Jurkat, Clone E6-1 (cell line): ENCODE results near the gene CD248.
"Not testable (repeated sequence)": the region's sequence is repeated elsewhere in the genome, so short reads cannot be mapped to it uniquely, and the experiment has no call there.

ENCODE experiments used
- DNase-seq: peaks from one replicate; pipeline ENCODE4 v3.0.0-alpha.2; 2011; ENCODE audit warnings: low read depth, low spot score
- H3K4me3 ChIP-seq: 2 replicates; pipeline ENCODE4 v1.5.1; 2011; ENCODE audit warnings: mild to moderate bottlenecking, low read length, control low read depth, moderate library complexity

Gene CD248

DNA sequence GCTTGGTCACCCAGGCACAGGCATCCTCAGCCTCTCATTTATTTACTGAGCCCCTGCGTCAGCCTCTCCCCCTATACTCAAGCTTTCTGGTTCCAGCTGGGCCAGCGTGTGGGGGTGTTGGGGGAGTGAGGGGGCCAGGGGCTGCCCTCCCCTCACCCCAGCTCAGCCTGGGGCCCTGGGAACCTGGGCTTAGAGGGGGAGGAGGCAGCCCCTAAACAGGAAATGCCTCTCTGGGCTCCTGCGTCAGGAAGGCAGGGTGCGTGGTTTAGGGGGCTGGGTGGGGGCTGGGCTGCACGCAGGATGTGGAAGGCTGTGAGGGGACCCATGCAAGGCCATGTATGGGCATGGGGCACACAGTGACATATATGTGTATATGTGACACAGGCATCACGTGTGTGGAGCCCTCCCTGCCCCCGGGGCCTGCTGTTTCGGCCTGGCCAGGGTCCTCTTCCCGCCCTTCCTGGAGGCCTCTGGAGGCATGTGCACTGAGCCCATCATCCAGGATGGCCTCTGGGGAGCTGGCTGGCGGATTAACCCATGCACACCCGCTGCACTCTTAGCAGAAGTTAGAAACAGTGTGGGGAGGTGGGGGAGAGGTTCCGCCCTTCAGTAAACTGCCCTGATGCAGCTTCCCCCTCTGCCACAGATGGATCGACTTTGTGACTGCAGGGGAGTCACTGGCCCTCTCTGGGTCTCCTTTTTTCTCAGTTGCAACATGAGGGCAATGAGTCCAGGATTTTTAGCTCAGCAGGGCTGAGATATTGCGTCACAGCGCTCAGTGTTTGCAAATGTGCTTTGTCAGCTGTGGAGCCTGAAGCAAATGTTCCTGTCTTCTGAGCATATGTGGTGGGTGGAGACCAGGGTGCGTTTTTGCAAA is 1.1 kb upstream of the CD248 start:
- peak; percentile 94 for DNase-seq
- H3K4me3 ChIP-seq, result peak overlapping the region; percentile 41

DNA sequence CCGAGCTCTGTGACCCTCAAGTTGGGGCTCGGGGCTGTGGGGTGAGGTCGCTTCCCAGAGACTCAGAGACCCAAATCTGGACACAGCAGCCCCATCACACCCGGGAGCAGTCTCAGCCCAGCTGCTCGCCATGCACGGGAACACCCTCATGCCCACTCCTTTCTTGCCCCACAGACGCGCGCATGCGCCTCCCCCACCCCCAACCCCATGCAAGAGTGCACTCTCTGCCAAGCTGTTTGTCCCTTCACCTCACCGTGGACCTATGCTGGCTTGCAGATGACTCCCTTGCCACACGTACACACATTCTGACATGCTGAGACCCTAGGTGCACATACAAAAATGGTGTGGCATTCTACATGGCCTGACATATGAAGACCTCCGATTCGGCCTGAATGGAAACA is 478 bp upstream of the CD248 start:
- DNase-seq, result peak; percentile 55
- peak overlapping the region; percentile 41 for H3K4me3 ChIP-seq

DNA sequence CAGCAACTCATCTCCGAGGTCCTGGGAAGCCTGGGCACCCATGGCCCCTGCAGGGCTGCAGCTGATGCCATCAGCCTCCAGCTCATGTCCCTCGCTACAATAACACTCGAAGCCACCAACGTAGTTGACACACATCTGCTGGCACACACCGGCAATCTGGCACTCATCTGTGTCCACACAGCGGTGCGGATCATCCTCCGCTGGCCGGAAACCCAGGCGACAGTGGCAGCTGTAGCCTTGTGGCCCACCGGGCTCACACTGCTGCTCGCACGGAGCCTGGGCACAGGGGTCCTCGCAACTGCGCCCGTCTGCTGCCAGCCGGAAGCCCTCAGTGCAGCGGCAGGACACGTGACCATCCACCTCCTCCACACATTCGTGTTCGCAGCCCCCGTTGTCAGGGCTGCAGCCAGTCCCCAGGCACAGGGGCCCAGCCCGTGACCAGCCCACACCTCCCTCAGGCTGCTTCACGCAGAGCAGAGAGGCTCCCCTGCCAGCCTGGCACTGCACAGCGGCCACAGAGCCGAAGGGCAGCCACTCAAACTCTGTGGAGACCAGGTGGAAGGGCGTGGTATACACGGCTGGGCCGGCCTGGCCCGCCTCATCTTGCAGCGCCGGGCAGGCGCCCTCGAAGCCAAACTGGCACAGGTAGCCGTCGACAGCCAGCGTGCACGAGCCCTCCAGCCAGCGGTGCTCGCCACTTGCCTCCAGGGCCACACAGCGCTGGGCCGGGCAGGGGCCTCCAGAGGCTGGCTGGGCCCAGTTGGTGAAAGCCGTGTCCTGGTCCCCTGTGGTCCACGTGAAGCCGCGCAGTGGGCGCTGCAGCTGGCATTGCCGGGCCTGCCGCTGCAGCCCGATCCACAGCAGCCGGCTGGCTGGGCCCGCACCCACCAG is 678 bp downstream of the CD248 start:
- H3K4me3 ChIP-seq, result no peak overlapping the region
- no peak for DNase-seq

DNA sequence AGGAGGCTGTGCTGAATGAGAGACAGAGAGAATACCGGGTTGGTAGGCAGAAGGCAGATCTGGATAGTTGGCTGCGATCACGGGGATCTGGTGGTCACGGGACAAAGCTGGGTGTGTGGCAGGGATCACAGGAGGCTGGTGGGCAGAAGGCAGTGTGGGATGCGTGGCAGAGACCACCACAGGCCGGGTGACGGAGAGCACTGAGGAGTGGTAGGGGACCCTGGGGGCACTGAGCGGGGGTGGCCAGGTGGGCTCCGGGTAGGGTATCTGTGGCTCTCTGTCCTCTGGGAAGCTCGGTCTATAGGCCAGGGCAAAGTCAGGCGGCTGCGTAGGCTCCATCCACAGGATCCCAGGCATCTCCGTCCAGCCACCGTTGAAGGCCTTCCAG is 1.4 kb downstream of the CD248 start:
- H3K4me3 ChIP-seq, result no peak overlapping the region
- no peak for DNase-seq

DNA sequence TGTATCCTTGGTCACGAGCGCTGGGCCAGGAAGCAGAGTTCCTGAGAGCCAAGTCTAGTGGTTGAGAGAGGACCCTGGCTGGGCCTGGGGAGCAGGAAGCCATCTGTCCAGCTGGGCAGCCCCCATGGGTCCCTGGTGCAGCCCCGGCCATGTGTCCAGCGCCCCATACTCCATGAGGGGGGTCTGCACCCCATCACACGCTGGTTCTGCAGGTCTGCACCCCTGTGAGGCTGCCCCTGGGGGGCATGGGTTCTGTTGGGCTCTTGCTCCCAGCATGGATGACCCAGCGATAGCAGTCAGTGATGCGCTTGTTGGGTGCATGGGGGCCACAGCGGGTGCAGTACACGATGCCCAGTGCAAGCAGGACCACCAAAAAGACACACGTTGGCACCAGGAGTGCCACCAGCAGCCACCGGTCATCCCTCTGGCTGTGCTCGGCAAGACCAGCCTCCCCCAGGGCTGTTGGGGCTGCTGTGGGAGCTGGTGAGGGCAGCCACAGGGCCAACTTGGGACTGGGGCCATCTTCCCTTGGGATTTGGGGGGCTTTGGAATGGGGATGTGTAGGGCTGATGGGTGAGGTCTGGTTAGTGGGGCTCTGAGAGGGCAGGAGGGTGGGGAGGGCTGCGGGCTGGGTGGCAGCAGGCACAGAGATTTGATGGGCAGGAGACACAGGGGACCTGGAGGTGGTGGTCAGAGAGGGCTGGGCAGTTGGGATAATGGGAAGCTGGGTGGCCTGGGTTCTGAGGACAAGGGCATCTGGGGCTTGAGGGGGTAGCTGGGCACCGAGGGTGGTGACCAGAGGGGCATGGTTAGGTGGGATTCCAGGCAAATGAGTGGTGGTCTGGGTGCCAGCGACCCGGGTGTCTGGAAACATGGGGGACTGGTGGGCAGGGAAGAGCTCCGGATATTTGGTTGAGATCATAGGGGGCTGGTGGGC is 2.0 kb downstream of the CD248 start:
- DNase-seq, result no peak
- H3K4me3 ChIP-seq, result no peak overlapping the region

DNA sequence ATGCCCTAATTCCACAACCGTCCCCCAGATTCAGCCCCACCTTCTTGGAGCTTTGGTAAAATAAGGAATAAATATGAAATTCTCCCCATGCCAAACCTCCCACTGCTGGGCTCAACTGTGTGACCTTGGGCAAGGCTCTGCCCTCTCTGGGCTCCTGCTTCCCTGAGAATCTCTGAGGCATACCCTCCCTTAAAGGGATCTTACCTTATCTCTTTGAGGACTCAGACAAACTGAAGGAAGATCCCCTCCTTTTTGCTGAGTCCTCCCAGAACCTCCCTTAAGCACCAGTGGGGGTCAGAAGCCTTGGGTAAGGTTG is 2.7 kb downstream of the CD248 start:
- DNase-seq, result no peak
- H3K4me3 ChIP-seq, result no peak overlapping the region

DNA sequence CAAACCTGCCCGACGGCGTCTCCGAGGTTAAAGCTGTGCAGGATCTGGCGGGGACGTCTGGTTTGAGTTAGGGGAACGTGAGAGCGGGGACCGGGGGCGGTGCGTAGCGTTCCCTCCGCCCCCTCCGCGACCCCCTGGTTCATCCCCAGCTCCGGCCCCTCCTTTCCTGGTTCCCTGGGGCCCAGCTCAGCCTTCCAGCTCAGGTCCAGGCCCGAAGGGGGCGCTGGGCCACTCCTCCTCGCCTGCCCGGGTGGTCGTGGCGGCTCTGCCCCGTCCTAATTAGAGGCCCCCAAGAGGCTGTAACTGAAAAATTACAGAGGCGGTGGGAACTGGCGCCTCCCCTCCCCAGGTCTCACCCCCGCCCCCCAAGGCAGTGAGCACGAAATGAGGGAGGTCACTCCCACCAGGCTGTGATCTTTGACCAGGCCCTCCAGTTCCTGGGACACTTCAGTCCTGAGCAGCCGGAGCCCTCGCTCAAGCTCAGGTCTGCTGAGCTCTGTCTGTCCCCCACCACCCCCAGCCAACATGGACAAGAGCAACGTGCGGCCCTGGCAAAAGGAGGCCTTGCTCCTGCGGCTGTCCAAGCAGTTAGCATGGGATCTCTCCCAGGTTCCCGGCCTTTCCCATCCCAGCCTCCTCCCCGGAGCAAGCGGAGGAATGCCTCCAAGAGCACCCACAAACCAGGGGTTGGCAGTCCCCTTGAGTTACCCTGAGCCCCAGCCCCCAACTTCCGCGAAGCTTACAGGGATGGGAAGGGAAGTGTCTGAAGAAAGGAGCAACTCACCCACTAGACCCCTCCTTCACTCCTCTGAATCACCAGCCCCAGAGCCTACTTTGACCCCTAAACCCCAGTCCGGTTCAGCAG is 3.3 kb downstream of the CD248 start:
- DNase-seq, result no peak
- peak overlapping the region; percentile 45 for H3K4me3 ChIP-seq

DNA sequence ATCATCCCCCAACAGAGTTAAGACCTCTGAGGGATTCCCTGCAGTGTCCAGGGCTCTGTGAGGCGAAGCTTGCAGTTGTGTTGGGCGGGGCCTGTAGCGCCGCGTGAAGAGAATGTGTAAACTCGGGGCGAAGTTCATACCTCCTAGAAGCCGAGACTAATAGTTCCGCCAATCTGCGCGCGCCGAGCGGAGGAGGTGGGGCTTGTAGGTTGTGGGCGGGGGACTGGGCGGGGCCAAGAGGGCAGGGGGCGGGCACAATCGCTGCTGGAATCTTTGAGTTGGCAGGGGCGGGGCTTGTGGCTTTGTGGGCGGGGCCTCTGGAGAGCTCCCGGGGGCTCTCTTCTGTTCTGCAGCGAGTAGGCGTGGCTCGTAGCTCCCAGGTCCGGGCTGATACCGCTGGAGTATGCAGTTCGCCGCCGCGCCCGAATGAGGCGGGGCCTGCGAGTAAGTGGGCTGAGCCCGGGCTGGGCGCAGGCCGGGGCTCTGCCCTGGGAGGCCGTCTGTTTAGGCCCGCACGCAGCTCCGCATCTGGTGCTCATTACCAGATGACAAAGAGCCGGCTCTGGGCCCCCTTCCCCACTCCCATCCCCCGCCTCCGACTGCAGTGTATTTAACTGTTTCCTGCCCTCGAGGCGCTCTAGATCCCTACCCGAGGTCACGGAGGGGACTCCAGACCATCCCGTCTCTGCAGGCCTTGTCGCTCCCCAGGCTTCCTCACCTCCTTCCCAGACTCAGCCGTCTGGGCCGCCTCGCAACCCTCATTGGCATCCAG is 4.1 kb downstream of the CD248 start:
- peak overlapping the region; percentile 68 for H3K4me3 ChIP-seq
- peak; percentile 95 for DNase-seq

DNA sequence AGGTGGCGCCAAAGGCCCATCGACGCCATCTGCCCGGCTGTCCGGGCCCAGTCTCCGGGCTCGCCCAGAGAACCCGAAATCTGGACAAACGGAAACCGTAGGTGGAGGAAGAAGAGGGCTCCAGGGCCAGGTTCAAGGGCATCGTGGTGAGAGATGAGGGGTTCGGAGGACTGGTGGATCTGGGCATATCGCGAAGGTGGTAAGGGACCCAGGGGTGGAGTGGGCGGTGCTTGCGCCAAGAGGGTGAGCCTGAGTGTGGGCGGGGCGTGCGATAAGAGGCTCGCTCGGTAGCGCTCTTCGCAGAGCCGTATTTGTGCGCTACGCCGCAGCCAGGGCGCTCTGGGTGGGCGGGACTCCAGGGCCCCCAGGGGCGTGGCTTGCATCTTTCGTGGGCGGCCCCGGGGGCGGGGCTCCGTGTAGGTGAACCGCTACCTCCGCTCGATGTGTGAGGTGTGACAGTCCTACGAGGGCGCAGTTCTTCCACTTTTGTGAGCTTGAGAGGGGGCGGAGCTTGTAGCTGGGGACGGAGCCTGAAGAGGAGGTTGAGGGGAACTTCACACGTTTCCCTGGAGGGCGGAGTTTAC is 4.8 kb downstream of the CD248 start:
- H3K4me3 ChIP-seq, result peak overlapping the region; percentile 68
- peak; percentile 94 for DNase-seq

DNA sequence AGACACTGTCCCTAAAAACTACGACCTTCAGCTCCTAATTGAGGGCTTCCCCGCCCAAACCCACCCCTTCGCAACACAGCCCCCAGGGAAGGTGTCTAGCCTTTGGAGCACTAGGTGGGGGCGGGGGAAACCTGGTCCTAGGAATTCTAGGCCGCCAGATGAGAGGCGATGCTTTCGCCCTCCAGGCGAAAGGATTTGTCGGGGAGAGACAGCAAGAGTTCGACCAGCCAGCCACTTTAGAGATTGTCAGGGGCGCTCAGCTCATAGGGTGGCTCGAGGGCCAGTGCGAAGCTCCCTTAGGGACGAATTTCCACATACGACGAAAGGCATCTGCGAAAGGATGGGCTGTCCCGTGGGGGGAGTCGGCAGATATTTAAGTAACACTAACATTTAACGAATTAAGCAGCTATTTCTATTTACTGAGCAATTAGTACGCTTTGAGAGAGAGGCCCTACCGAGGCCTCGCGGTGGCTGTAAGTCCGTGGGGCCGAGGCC is 5.3 kb downstream of the CD248 start:
- peak overlapping the region; percentile 68 for H3K4me3 ChIP-seq
- DNase-seq, result no peak

DNA sequence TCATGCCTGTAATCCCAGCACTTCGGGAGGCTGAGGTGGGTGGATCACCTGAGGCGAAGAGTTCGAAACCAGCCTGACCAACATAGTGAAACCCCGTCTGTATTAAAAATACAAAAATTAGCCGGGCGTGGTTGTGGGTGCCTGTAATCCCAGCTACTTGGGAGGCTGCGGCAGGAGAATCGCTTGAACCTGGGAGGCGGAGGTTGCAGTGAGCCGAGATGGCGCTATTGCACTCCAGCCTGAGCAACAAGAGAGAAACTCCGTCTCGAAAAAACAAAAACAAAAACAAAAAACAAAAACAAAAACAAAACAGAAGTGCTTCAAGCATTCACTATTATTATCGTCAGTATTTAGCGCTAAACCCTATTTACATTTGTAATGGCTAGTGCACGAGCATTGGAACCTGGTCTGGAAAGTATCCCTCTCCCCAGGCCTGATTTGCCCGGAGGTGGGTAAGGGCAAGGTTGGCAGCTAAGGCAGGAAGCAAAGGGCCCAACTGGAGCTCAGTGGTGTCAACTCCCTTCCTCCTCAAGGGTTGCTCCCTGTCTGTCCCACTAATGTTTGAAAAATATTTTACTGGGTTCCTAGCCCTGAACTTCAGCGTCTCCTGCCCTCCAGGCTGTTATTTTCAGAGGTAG is 5.9 kb downstream of the CD248 start:
- not testable (repeated sequence) for DNase-seq

DNA sequence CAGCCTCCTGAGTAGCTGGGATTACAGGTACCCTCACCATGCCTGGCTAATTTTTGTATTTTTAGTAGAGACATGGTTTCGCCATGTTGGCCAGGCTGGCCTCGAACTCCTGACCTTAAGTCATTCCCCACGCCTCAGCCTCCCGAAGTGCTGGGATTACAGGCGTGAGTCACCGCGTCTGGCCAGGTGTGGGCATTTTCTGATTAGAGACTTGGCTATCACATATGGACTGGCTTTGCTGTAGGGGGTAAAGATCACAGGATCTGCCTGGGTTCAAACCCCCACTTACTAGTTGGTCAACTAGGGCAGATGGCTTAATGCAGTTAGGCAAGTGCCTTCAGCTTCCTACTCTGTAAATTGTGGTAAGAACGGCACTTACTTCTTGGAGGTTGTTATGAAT is 6.5 kb downstream of the CD248 start:
- no peak overlapping the region for H3K4me3 ChIP-seq
- DNase-seq, result no peak

More for the DNA sequence above, 5.9 kb downstream of the CD248 start:
- H3K4me3 ChIP-seq, result not testable (repeated sequence)

DNA sequence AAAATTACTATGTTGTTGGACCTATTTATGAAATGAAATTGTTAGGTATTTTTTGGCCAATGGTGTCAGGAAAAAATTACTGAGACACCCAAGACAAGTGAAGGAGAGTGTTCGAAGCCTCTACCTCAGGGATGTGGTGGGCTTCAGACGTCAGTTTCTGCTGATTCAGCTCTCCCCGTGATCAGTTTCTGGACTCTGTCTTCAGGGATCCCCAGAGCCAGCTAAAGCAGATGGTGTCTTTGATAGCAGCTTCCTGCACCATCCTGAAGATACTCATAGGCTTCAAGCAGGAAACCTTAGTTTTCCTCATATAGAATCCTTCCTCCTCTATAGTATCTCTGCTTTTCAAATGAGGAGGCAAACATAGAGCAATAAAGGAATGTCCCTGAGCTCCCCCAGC is 7.4 kb downstream of the CD248 start:
- no peak for DNase-seq
- no peak overlapping the region for H3K4me3 ChIP-seq

DNA sequence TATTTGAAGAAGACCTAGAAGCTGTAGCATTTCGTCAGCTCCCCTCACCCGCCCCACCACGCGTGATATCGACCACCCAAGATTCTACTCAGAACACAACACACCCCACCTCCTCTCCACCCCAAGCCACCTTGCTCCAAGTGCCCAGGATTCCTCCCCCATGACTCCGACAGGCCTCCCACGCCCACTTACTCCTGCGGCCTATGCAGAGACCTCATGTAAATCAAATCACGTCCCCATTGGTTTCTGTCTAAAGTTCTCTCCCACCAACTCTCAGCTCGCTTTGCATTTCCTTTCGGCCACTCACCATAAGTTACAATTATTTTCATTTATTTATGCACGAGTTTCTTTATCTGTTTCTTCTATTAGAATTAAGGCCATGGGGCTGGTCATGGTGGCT is 14.2 kb downstream of the CD248 start:
- H3K4me3 ChIP-seq, result no peak overlapping the region
- DNase-seq, result no peak

DNA sequence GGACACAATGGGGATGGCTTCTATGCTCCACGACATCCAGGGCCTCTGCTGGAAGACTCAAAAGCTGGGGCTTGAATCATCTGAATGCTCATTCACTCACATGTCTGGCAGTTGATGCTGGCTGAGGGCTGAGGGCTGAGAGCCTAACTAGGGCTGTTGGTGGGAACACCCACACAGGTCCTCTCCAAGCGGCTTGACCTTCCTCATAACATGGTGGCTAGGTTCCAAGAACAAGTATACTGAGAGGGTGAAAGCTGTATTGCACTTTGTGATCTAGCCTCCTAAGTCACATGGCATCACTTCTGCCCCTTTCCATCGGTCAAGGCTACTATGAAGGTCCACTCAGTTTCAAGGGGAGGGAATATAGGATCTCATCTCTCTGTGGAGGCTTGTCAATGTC is 17.7 kb downstream of the CD248 start:
- H3K4me3 ChIP-seq, result no peak overlapping the region
- DNase-seq, result no peak

DNA sequence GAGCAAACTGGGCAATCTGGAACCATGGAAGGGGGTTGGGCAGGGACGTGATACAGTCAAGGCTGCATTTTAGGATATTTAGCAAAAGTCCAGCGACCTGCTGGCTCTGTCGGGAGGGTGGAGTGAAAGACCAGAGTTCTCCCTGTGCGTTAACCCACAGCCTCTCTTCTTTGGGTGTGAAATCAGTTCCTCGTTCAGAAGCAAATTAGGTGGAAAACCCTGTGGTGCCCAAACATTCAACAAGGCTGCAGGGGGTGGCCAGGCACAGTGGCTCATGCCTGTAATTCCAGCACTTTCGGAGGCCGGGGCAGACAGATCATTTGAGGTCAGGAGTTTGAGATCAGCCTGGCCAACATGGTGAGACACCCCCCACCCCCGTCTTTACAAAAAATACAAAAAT is 19.2 kb downstream of the CD248 start:
- no peak for DNase-seq
- no peak overlapping the region for H3K4me3 ChIP-seq
